Stomach (tissue), 9 donors: ENCODE results near the gene RIMS4. TPM values are rescaled to one million over a fixed set of nuclear protein-coding genes. Genes with fewer than 3 reads are reported as not detected.

Source experiments
- DNase-seq, 2 donors: peaks; one replicate each; pipeline versions ENCODE4 v3.0.0 to v3.0.0-alpha.2; 2013 to 2019
- H3K27ac ChIP-seq, 5 donors: fragments of 200-600 bp in 4 of 5; sonication (generic) in 4 of 5; one replicate each; pipeline ENCODE4 v1.5.1; 2013 to 2019; ENCODE audit warnings: mild to moderate bottlenecking in 1 of 5, moderate library complexity in 1 of 5
- H3K27me3 ChIP-seq, 3 donors: fragments of 200-600 bp; sonication (generic); one replicate each; pipeline ENCODE4 v1.5.1; 2017 to 2019; ENCODE audit warnings: mixed run types in 1 of 3
- H3K36me3 ChIP-seq, 4 donors: fragments of 200-600 bp; sonication (generic); 1 replicate in 3 of 4; 2 replicates in 1 of 4; pipeline ENCODE4 v1.5.1; 2016 to 2019
- H3K4me1 ChIP-seq, 4 donors: fragments of 200-600 bp; sonication (generic); one replicate each; pipeline ENCODE4 v1.5.1; 2016 to 2019
- H3K4me3 ChIP-seq, 4 donors: fragments of 200-600 bp; sonication (generic) in 3 of 4; one replicate each; pipeline ENCODE4 v1.5.1; 2016 to 2019; ENCODE audit warnings: mild to moderate bottlenecking in 1 of 4
- H3K9me3 ChIP-seq, 4 donors: fragments of 200-600 bp; sonication (generic); one replicate each; pipeline ENCODE4 v1.5.1; 2016 to 2019
- EP300 ChIP-seq: sonication (generic); formaldehyde crosslinking; IDR thresholded peaks from one replicate; pipeline ENCODE4 v1.6.1; 2017; ENCODE audit warnings: antibody characterized with exemption
- POLR2A ChIP-seq, 4 donors: fragments of 450-650 bp; IDR thresholded peaks; one replicate each; pipeline ENCODE4 v1.6.1; 2016; ENCODE audit warnings: antibody characterized with exemption in 4 of 4, control low read depth in 2 of 4, mild to moderate bottlenecking in 1 of 4, moderate library complexity in 1 of 4
- POLR2AphosphoS5 ChIP-seq, 3 donors: sonication (generic); formaldehyde crosslinking; IDR thresholded peaks; one replicate each; pipeline ENCODE4 v1.6.1; 2016; ENCODE audit warnings: antibody characterized with exemption in 3 of 3
- WGBS, 5 donors: extraction: QIAGEN DNeasy Blood & Tissue Kit in 3 of 5; methylation state at CpG; one replicate each; pipeline versions ENCODE4 v1.1.5 to v1.1.7; 2013 to 2018; 5-methylcytosine and 5-hydroxymethylcytosine counted together
- intact Hi-C: fragments of 100-400 bp; cut with DNase I; formaldehyde crosslinking; loops from one replicate; pipeline ENCODE4 v1.15.1; 2023; ENCODE audit warnings: low total_unique reads
- polyA plus RNA-seq, 3 donors: library from polyadenylated mRNA; stranded (reverse); fragments of 200-250 nt; gene quantifications; one replicate each; pipeline ENCODE4 v1.2.3, GENCODE V29; 2013
- total RNA-seq, 5 donors: library from RNA; depleted of rRNA; stranded (reverse); fragments of >200 nt; gene quantifications; one replicate each; pipeline versions ENCODE4 v1.1.0 to v1.2.3, GENCODE V29; 2014 to 2016
- TF ChIP-seq, protein P1 (sequence below), 7 experiments: fragments of 450-650 bp in 4 of 7; fragments of 200-600 bp in 3 of 7; sonication (generic) in 3 of 7; IDR thresholded peaks; one replicate each; pipeline ENCODE4 v1.5.1; 2016 to 2019; ENCODE audit warnings: antibody characterized with exemption in 7 of 7, control low read depth in 2 of 7, mild to moderate bottlenecking in 1 of 7
- donor health status: healthy with polysubstance abuse.
- donor health status: Bipolar disorder and iron deficiency.
- donor health status: healthy.

The RIMS4 gene
- total and polyA plus RNA-seq, 8 donors: 0.55 to 2.2 (median 1.5) TPM; not detected in 2

- no peak for DNase-seq
- H3K27ac ChIP-seq: no peak overlapping the region
- no peak overlapping the region for H3K4me3 ChIP-seq
- peaks cover 0 to 2% (median 0%) of the 10 kb centered on the region in 4 donors for H3K9me3 ChIP-seq
- H3K4me1 ChIP-seq: no peaks in the 10 kb centered on the region
- H3K36me3 ChIP-seq: no peaks in the 10 kb centered on the region
- H3K27me3 ChIP-seq: peaks cover 0 to 27% (median 0%) of the 10 kb centered on the region in 3 donors
- intact Hi-C loops: no loop called here
- TF ChIP-seq POLR2A (IDR thresholded peaks at IDR 0.05) (no peak), POLR2AphosphoS5 (IDR thresholded peaks at IDR 0.05) (no peak), EP300 (no peak)
- TF ChIP-seq, protein P1, sequence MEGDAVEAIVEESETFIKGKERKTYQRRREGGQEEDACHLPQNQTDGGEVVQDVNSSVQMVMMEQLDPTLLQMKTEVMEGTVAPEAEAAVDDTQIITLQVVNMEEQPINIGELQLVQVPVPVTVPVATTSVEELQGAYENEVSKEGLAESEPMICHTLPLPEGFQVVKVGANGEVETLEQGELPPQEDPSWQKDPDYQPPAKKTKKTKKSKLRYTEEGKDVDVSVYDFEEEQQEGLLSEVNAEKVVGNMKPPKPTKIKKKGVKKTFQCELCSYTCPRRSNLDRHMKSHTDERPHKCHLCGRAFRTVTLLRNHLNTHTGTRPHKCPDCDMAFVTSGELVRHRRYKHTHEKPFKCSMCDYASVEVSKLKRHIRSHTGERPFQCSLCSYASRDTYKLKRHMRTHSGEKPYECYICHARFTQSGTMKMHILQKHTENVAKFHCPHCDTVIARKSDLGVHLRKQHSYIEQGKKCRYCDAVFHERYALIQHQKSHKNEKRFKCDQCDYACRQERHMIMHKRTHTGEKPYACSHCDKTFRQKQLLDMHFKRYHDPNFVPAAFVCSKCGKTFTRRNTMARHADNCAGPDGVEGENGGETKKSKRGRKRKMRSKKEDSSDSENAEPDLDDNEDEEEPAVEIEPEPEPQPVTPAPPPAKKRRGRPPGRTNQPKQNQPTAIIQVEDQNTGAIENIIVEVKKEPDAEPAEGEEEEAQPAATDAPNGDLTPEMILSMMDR (IDR thresholded peaks at IDR 0.05): no peak
- 85 to 100% (median 86%) methylated on average over 1 of the region's 1 CpG for WGBS, 5 donors
These were observed 20.6 kb upstream of the RIMS4 start for GRCh38 chr20:44830995-44831394.

DNA sequence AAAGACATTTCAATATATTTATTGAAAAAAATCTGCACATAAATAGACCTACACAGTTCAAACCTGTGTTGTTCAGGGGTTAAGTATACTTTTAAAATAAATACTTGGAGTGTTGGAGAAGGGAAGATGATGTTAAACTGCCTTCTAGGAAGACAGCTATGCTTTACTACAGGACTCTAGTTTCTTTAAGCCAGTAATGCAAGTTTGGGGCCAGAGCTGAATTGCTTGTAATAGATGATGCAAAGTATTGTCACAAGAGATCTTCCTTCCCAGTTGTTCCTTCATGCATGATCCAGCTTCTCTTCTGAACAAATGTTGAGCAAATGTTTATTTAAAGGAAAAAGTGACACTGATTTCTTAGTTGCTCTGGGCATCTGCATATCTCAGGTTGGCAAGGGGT lies 20.2 kb upstream of the RIMS4 start:
- no peak for DNase-seq
- H3K27ac ChIP-seq: no peak overlapping the region
- TF ChIP-seq, protein P1 (IDR thresholded peaks at IDR 0.05): no peak
- no peak for TF ChIP-seq POLR2AphosphoS5 (IDR thresholded peaks at IDR 0.05)
- TF ChIP-seq POLR2A (IDR thresholded peaks at IDR 0.05): no peak
- no peak for TF ChIP-seq EP300
- no peaks in the 10 kb centered on the region for H3K36me3 ChIP-seq
- H3K9me3 ChIP-seq: peaks cover 0 to 2% (median 0%) of the 10 kb centered on the region in 4 donors
- H3K4me1 ChIP-seq: no peaks in the 10 kb centered on the region
- H3K27me3 ChIP-seq: peaks cover 0 to 27% (median 0%) of the 10 kb centered on the region in 3 donors
- no peak overlapping the region for H3K4me3 ChIP-seq
- intact Hi-C loops: no loop called here

- H3K9me3 ChIP-seq: peaks cover 0 to 2% (median 0%) of the 10 kb centered on the region in 4 donors
- no peak overlapping the region for H3K27ac ChIP-seq
- no peak for TF ChIP-seq EP300
- no peak for TF ChIP-seq POLR2AphosphoS5 (IDR thresholded peaks at IDR 0.05)
- TF ChIP-seq, protein P1 (IDR thresholded peaks at IDR 0.05): no peak
- no peak for TF ChIP-seq POLR2A (IDR thresholded peaks at IDR 0.05)
- intact Hi-C loops: no loop called here
- 81 to 95% (median 90%) methylated on average over 5 of the region's 5 CpGs for WGBS, 5 donors
- no peaks in the 10 kb centered on the region for H3K4me1 ChIP-seq
- H3K4me3 ChIP-seq: no peak overlapping the region
- DNase-seq: no peak
- peaks cover 0 to 27% (median 0%) of the 10 kb centered on the region in 3 donors for H3K27me3 ChIP-seq
- H3K36me3 ChIP-seq: no peaks in the 10 kb centered on the region
These were observed 19.3 kb upstream of the RIMS4 start for GRCh38 chr20:44829688-44830087.

- Histone ChIP-seq H3K27ac (no peak overlapping the region), H3K36me3 (no peaks in the 10 kb centered on the region), H3K9me3 (peaks cover 0 to 2% (median 0%) of the 10 kb centered on the region in 4 donors), H3K4me1 (no peaks in the 10 kb centered on the region), H3K27me3 (peaks cover 0 to 27% (median 0%) of the 10 kb centered on the region in 3 donors), H3K4me3 (no peak overlapping the region)
- WGBS, 5 donors: 44 to 62% (median 56%) methylated on average over 2 of the region's 2 CpGs
- intact Hi-C loops: no loop called here
- DNase-seq: no peak
- TF ChIP-seq, protein P1 (IDR thresholded peaks at IDR 0.05): no peak
- TF ChIP-seq POLR2A (IDR thresholded peaks at IDR 0.05) (no peak), EP300 (no peak), POLR2AphosphoS5 (IDR thresholded peaks at IDR 0.05) (no peak)
These were observed 18.3 kb upstream of the RIMS4 start for GRCh38 chr20:44828640-44829039.
